Mesothelial cell of epicardium (in vitro differentiated cells): Measurements from ENCODE around the gene HOXB9. TPM values are rescaled to one million over a fixed set of nuclear protein-coding genes. Genes with fewer than 3 reads are reported as not detected.

Experiments used
- DNase-seq, 2 experiments: peaks; one replicate each; pipeline ENCODE4 v3.0.0; 2021; ENCODE audit warnings: low spot score in 2 of 2; ENCODE audit not compliant: unreplicated experiment in 2 of 2
- H3K27ac Mint-ChIP-seq: 2 replicates; pipeline ENCODE4 v1.8.0; 2021; ENCODE audit warnings: mixed read lengths
- H3K27me3 Mint-ChIP-seq: 2 replicates; pipeline ENCODE4 v1.8.0; 2021; ENCODE audit warnings: low read depth, mixed read lengths
- H3K36me3 Mint-ChIP-seq: 2 replicates; pipeline ENCODE4 v1.8.0; 2021; ENCODE audit warnings: mixed read lengths
- H3K4me1 Mint-ChIP-seq: 2 replicates; pipeline ENCODE4 v1.8.0; 2021; ENCODE audit warnings: mixed read lengths
- H3K4me3 Mint-ChIP-seq: 2 replicates; pipeline ENCODE4 v1.8.0; 2021; ENCODE audit warnings: mild to moderate bottlenecking, moderate library complexity, mixed read lengths
- H3K9me3 Mint-ChIP-seq: 2 replicates; pipeline ENCODE4 v1.8.0; 2021; ENCODE audit warnings: mixed read lengths
- CTCF ChIP-seq: fragments of 200-600 bp; sonication (generic); IDR thresholded peaks from one replicate; pipeline ENCODE4 v1.5.0; 2021; ENCODE audit warnings: antibody characterized with exemption; ENCODE audit not compliant: unreplicated experiment
- total RNA-seq: library from RNA; stranded (reverse); gene quantifications from 3 replicates; pipeline ENCODE4 v1.2.1, GENCODE V29; 2021

HOXB9 gene
- total RNA-seq, 1 donor from 2014 or later: 35.4 TPM

- H3K27me3 Mint-ChIP-seq: no peaks in the 10 kb centered on the region
- H3K27ac Mint-ChIP-seq: peak overlapping the region; percentile 100
- no peaks in the 10 kb centered on the region for H3K9me3 Mint-ChIP-seq
- H3K4me1 Mint-ChIP-seq: peaks cover 56% of the 10 kb centered on the region
- H3K36me3 Mint-ChIP-seq: peaks cover 45% of the 10 kb centered on the region
- no peak for TF ChIP-seq CTCF
- H3K4me3 Mint-ChIP-seq: peak overlapping the region; percentile 90
- DNase-seq: no peak
These were observed 37.6 kb downstream of the HOXB9 start for GRCh38 chr17:48588528-48588927.

GRCh38 chr17:48588074-48588415, 38.1 kb downstream of the HOXB9 start:
- Mint-ChIP-seq H3K27me3 (no peaks in the 10 kb centered on the region), H3K4me3 (peak overlapping the region; percentile 90), H3K36me3 (peaks cover 48% of the 10 kb centered on the region), H3K9me3 (no peaks in the 10 kb centered on the region), H3K27ac (peak overlapping the region; percentile 100), H3K4me1 (peaks cover 61% of the 10 kb centered on the region)
- no peak for DNase-seq
- no peak for TF ChIP-seq CTCF

- no peak for DNase-seq
- H3K27ac Mint-ChIP-seq: peak overlapping the region; percentile 100
- TF ChIP-seq CTCF: no peak
- no peaks in the 10 kb centered on the region for H3K9me3 Mint-ChIP-seq
- H3K36me3 Mint-ChIP-seq: peaks cover 50% of the 10 kb centered on the region
- peak overlapping the region; percentile 90 for H3K4me3 Mint-ChIP-seq
- peaks cover 66% of the 10 kb centered on the region for H3K4me1 Mint-ChIP-seq
- H3K27me3 Mint-ChIP-seq: no peaks in the 10 kb centered on the region
These were observed 38.7 kb downstream of the HOXB9 start for GRCh38 chr17:48587276-48588073.

GRCh38 chr17:48586355-48587258, 39.6 kb downstream of the HOXB9 start:
- Mint-ChIP-seq H3K27ac (peak overlapping the region; percentile 100), H3K36me3 (peaks cover 51% of the 10 kb centered on the region), H3K9me3 (no peaks in the 10 kb centered on the region), H3K4me1 (peaks cover 68% of the 10 kb centered on the region), H3K27me3 (no peaks in the 10 kb centered on the region), H3K4me3 (peak overlapping the region; percentile 90)
- no peak for DNase-seq
- TF ChIP-seq CTCF: no peak

- H3K27me3 Mint-ChIP-seq: no peaks in the 10 kb centered on the region
- H3K4me3 Mint-ChIP-seq: peak overlapping the region; percentile 90
- peak overlapping the region; percentile 100 for H3K27ac Mint-ChIP-seq
- DNase-seq: no peak
- no peaks in the 10 kb centered on the region for H3K9me3 Mint-ChIP-seq
- peaks cover 75% of the 10 kb centered on the region for H3K4me1 Mint-ChIP-seq
- peaks cover 46% of the 10 kb centered on the region for H3K36me3 Mint-ChIP-seq
- TF ChIP-seq CTCF: no peak
These were observed 41.9 kb downstream of the HOXB9 start for GRCh38 chr17:48584223-48584741.
